Measurements from ENCODE around the gene LGALS7B. TPM values are rescaled to one million over a fixed set of nuclear protein-coding genes. Genes with fewer than 3 reads are reported as not detected.

LGALS7B gene
- total RNA-seq, 2 donors from 2014 or later: 3.8 to 9.8 TPM

GRCh38 chr19:38799104-38799503, 10.1 kb downstream of the LGALS7B start:
- no peak overlapping the region for H3K4me3 ChIP-seq
- intact Hi-C loops (cut with DNase I): no loop called here
- WGBS: 89% methylated on average over 10 of the region's 10 CpGs
- H3K4me1 ChIP-seq (replicated peaks): no peaks in the 10 kb centered on the region
- no peak for DNase-seq (ENCODE audit: low spot score)
- no peak overlapping the region for H3K27ac ChIP-seq
- TF ChIP-seq CTCF (IDR thresholded peaks at IDR 0.05) (no peak), POLR2A (IDR thresholded peaks at IDR 0.05) (no peak), POLR2AphosphoS5 (IDR thresholded peaks at IDR 0.05) (no peak)
- no peaks in the 10 kb centered on the region for H3K27me3 ChIP-seq (replicated peaks; ENCODE audit: insufficient read depth)
- H3K9me3 ChIP-seq: no peaks in the 10 kb centered on the region
- H3K36me3 ChIP-seq: no peaks in the 10 kb centered on the region

GRCh38 chr19:38800577-38801347, 11.8 kb downstream of the LGALS7B start:
- Histone ChIP-seq H3K4me3 (no peak overlapping the region), H3K36me3 (no peaks in the 10 kb centered on the region)

GRCh38 chr19:38801359-38802095, 12.5 kb downstream of the LGALS7B start:
- H3K36me3 ChIP-seq: no peaks in the 10 kb centered on the region
- TF ChIP-seq POLR2A (IDR thresholded peaks at IDR 0.05): no peak
- TF ChIP-seq CTCF (IDR thresholded peaks at IDR 0.05): no peak
- no peak for TF ChIP-seq POLR2AphosphoS5 (IDR thresholded peaks at IDR 0.05)
- no peak for DNase-seq (ENCODE audit: low spot score)
- no peaks in the 10 kb centered on the region for H3K27me3 ChIP-seq (replicated peaks; ENCODE audit: insufficient read depth)
- 91% methylated on average over 12 of the region's 12 CpGs for WGBS
- intact Hi-C loops (cut with DNase I): no loop called here
- H3K9me3 ChIP-seq: no peaks in the 10 kb centered on the region
- H3K4me1 ChIP-seq (replicated peaks): no peaks in the 10 kb centered on the region
- no peak overlapping the region for H3K4me3 ChIP-seq
- H3K27ac ChIP-seq: no peak overlapping the region

More at GRCh38 chr19:38800577-38801347, 11.8 kb downstream of the LGALS7B start:
- intact Hi-C loops (cut with DNase I): no loop called here
- Histone ChIP-seq H3K27me3 (replicated peaks; ENCODE audit: insufficient read depth) (no peaks in the 10 kb centered on the region), H3K4me1 (replicated peaks) (no peaks in the 10 kb centered on the region), H3K27ac (no peak overlapping the region), H3K9me3 (no peaks in the 10 kb centered on the region)
- DNase-seq (ENCODE audit: low spot score): no peak
- TF ChIP-seq POLR2A (IDR thresholded peaks at IDR 0.05): no peak
- WGBS: 95% methylated on average over 5 of the region's 5 CpGs

GRCh38 chr19:38803543-38803942, 14.5 kb downstream of the LGALS7B start:
- Histone ChIP-seq H3K36me3 (no peaks in the 10 kb centered on the region), H3K4me1 (replicated peaks) (no peaks in the 10 kb centered on the region), H3K4me3 (no peak overlapping the region), H3K27ac (no peak overlapping the region), H3K9me3 (no peaks in the 10 kb centered on the region), H3K27me3 (replicated peaks; ENCODE audit: insufficient read depth) (no peaks in the 10 kb centered on the region)
- DNase-seq (ENCODE audit: low spot score): no peak
- no peak for TF ChIP-seq POLR2A (IDR thresholded peaks at IDR 0.05)
- no peak for TF ChIP-seq CTCF (IDR thresholded peaks at IDR 0.05)
- TF ChIP-seq POLR2AphosphoS5 (IDR thresholded peaks at IDR 0.05): no peak
- WGBS: 84% methylated on average over 10 of the region's 10 CpGs
- intact Hi-C loops (cut with DNase I): no loop called here

GRCh38 chr19:38805180-38805579, 16.2 kb downstream of the LGALS7B start:
- WGBS: 84% methylated on average over 1 of the region's 1 CpG
- intact Hi-C loops (cut with DNase I): no loop called here
- TF ChIP-seq POLR2AphosphoS5 (IDR thresholded peaks at IDR 0.05) (no peak), CTCF (IDR thresholded peaks at IDR 0.05) (no peak), POLR2A (IDR thresholded peaks at IDR 0.05) (no peak)
- Histone ChIP-seq H3K4me3 (no peak overlapping the region), H3K27ac (no peak overlapping the region), H3K36me3 (no peaks in the 10 kb centered on the region), H3K4me1 (replicated peaks) (no peaks in the 10 kb centered on the region), H3K9me3 (no peaks in the 10 kb centered on the region), H3K27me3 (replicated peaks; ENCODE audit: insufficient read depth) (no peaks in the 10 kb centered on the region)
- no peak for DNase-seq (ENCODE audit: low spot score)

Data from prostate gland (tissue), 2 donors.